Mammary epithelial cell (primary cell): Measurements from ENCODE around the gene SPATA25.

ENCODE experiments used
- EZH2 ChIP-seq: IDR thresholded peaks from 2 replicates; pipeline ENCODE4 v1.6.1; 2012; ENCODE audit warnings: low read length, inconsistent platforms, borderline replicate concordance
- TF ChIP-seq, protein P1 (sequence below), 2 donors: IDR thresholded peaks in 1 of 2; conservative IDR thresholded peaks in 1 of 2; 2 replicates each; pipeline ENCODE4 v1.5.1; 2011 to 2012; ENCODE audit warnings: inconsistent platforms in 2 of 2, low read length in 2 of 2, mild to moderate bottlenecking in 2 of 2, control low read depth in 1 of 2, low read depth in 1 of 2; ENCODE audit not compliant: insufficient read depth in 1 of 2; ENCODE audit errors: extremely low read depth in 1 of 2

DNA sequence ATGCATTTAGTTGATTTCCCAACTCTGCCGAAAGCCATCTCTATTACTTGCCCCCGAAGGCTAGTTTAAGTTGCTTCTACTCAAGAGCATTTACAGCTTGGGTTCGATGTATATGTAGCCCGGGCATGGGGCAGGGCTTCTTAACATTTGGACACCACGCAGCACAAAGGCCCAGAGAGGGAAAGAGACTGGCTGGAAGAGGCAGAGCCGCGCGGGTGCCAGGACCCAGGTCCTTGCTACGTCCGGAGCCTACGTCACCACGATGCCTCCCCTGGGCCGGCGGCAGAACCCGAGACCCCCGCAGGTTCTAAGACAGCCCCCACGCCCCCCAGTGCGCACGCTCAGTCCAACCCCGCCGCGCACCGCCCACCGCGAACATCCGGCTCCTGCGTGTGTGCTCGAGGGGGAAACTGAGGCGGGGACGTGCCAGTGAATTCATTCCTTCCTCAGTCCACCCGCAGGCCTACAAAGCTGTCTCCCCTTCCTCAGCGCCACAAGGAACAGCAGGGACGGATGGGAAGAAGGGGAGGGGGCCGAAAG, 46.7 kb upstream of the SPATA25 start:
- no peak for TF ChIP-seq EZH2
- TF ChIP-seq, protein P1, sequence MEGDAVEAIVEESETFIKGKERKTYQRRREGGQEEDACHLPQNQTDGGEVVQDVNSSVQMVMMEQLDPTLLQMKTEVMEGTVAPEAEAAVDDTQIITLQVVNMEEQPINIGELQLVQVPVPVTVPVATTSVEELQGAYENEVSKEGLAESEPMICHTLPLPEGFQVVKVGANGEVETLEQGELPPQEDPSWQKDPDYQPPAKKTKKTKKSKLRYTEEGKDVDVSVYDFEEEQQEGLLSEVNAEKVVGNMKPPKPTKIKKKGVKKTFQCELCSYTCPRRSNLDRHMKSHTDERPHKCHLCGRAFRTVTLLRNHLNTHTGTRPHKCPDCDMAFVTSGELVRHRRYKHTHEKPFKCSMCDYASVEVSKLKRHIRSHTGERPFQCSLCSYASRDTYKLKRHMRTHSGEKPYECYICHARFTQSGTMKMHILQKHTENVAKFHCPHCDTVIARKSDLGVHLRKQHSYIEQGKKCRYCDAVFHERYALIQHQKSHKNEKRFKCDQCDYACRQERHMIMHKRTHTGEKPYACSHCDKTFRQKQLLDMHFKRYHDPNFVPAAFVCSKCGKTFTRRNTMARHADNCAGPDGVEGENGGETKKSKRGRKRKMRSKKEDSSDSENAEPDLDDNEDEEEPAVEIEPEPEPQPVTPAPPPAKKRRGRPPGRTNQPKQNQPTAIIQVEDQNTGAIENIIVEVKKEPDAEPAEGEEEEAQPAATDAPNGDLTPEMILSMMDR (conservative IDR thresholded peaks at IDR 0.05 in 1 of 2, IDR thresholded peaks at IDR 0.05 in 1 of 2; ENCODE audit: extremely low read depth in 1 of 2, insufficient read depth in 1 of 2, low read depth in 1 of 2, low read length in 2 of 2), result no peak
